HEK293 (cell line): ENCODE measurements around the gene SOS2.

Source experiments
- CTCF ChIA-PET: fragments of 350-600 bp; formaldehyde crosslinking; extraction: SDS; loops from one replicate; lab custom pipeline; 2021; ENCODE audit warnings: antibody characterized with exemption; lab: Yijun Ruan, JAX
- POLR2A ChIA-PET: fragments of 300-600 bp; formaldehyde crosslinking; extraction: SDS; loops from one replicate; lab custom pipeline; 2020; ENCODE audit warnings: antibody characterized with exemption, inconsistent platforms; lab: Yijun Ruan, JAX
- H3K27ac ChIP-seq: fragments of 200-500 bp; sonication (Bioruptor generic); 2 replicates; pipeline ENCODE4 v1.5.1; 2014; ENCODE audit warnings: low read depth, low read length, control low read depth, inconsistent platforms; ENCODE audit errors: extremely low read depth
- H3K36me3 ChIP-seq, 2 experiments: fragments of 200-500 bp in 1 of 2; sonication (Bioruptor generic) in 1 of 2; 1 replicate in 1 of 2; 2 replicates in 1 of 2; pipeline ENCODE4 v1.5.1; 2014 to 2017; ENCODE audit warnings: inconsistent platforms in 2 of 2, low read length in 2 of 2; ENCODE audit not compliant: control insufficient read depth in 2 of 2, insufficient read depth in 1 of 2
- H3K4me1 ChIP-seq: fragments of 200-500 bp; sonication (Bioruptor generic); 2 replicates; pipeline ENCODE4 v1.5.1; 2014; ENCODE audit warnings: mild to moderate bottlenecking, low read length, inconsistent platforms; ENCODE audit not compliant: control insufficient read depth, insufficient read depth
- H3K4me3 ChIP-seq: 2 replicates; pipeline ENCODE4 v1.5.1; 2011; ENCODE audit warnings: low read depth, mild to moderate bottlenecking, control low read depth, low read length, moderate library complexity
- H3K9me3 ChIP-seq: fragments of 200-500 bp; sonication (Bioruptor generic); 2 replicates; pipeline ENCODE4 v1.5.1; 2014; ENCODE audit warnings: low read depth, low read length, inconsistent platforms; ENCODE audit not compliant: control insufficient read depth, insufficient read depth
- BCL11B ChIP-seq: fragments of 450-650 bp; formaldehyde crosslinking; IDR thresholded peaks from 2 replicates; pipeline ENCODE4 v1.5.1; 2016; ENCODE audit warnings: low read depth, missing biosample characterization, missing genetic modification characterization
- MYNN ChIP-seq: fragments of 450-650 bp; formaldehyde crosslinking; IDR thresholded peaks from 2 replicates; pipeline ENCODE4 v1.5.1; 2016; ENCODE audit warnings: missing biosample characterization, missing genetic modification characterization, borderline replicate concordance
- PBX3 ChIP-seq: sonication (generic); formaldehyde crosslinking; IDR thresholded peaks from 2 replicates; pipeline ENCODE4 v1.8.1; 2022; ENCODE audit warnings: mild to moderate bottlenecking, moderate library complexity, missing genetic modification reagents
- REST ChIP-seq: fragments of 450-650 bp; formaldehyde crosslinking; IDR thresholded peaks from 2 replicates; pipeline ENCODE4 v1.5.1; 2016; ENCODE audit warnings: missing biosample characterization, missing genetic modification characterization
- SP7 ChIP-seq: fragments of 450-650 bp; formaldehyde crosslinking; IDR thresholded peaks from 2 replicates; pipeline ENCODE4 v1.5.1; 2016; ENCODE audit warnings: missing biosample characterization, missing genetic modification characterization
- WT1 ChIP-seq: fragments of 450-650 bp; formaldehyde crosslinking; IDR thresholded peaks from 2 replicates; pipeline ENCODE4 v1.5.1; 2016; ENCODE audit warnings: missing biosample characterization, missing genetic modification characterization
- ZBTB26 ChIP-seq: fragments of 450-650 bp; formaldehyde crosslinking; optimal IDR thresholded peaks from 2 replicates; pipeline ENCODE3; 2016; ENCODE audit warnings: missing biosample characterization, mild to moderate bottlenecking, missing genetic modification characterization
- ZBTB7A ChIP-seq: fragments of 450-650 bp; formaldehyde crosslinking; IDR thresholded peaks from 2 replicates; pipeline ENCODE4 v1.5.1; 2016; ENCODE audit warnings: low read depth, missing biosample characterization, missing genetic modification characterization
- ZFP37 ChIP-seq: fragments of 450-650 bp; formaldehyde crosslinking; IDR thresholded peaks from 2 replicates; pipeline ENCODE4 v1.5.1; 2016; ENCODE audit warnings: missing biosample characterization, missing genetic modification characterization
- ZNF16 ChIP-seq: fragments of 450-650 bp; formaldehyde crosslinking; IDR thresholded peaks from 2 replicates; pipeline ENCODE4 v1.5.1; 2016; ENCODE audit warnings: low read depth, missing biosample characterization, missing genetic modification characterization
- ZNF175 ChIP-seq: fragments of 450-650 bp; formaldehyde crosslinking; IDR thresholded peaks from 2 replicates; pipeline ENCODE4 v1.5.1; 2016; ENCODE audit warnings: missing biosample characterization, missing genetic modification characterization
- ZNF19 ChIP-seq: fragments of 450-650 bp; formaldehyde crosslinking; IDR thresholded peaks from 2 replicates; pipeline ENCODE4; 2016; ENCODE audit warnings: missing biosample characterization, missing genetic modification characterization, low read depth
- ZNF362 ChIP-seq: fragments of 450-650 bp; formaldehyde crosslinking; IDR thresholded peaks from 2 replicates; pipeline ENCODE4 v1.5.1; 2016; ENCODE audit warnings: missing biosample characterization, missing genetic modification characterization
- ZNF391 ChIP-seq: fragments of 450-650 bp; formaldehyde crosslinking; IDR thresholded peaks from 2 replicates; pipeline ENCODE4 v1.5.1; 2016; ENCODE audit warnings: low read depth, missing biosample characterization, missing genetic modification characterization, borderline replicate concordance
- ZNF513 ChIP-seq: fragments of 450-650 bp; IDR thresholded peaks from 2 replicates; pipeline ENCODE4 v1.5.1; 2018; ENCODE audit warnings: missing biosample characterization, missing genetic modification characterization
- ZNF544 ChIP-seq: fragments of 450-650 bp; formaldehyde crosslinking; IDR thresholded peaks from 2 replicates; pipeline ENCODE4 v1.5.0; 2017; ENCODE audit warnings: missing biosample characterization, missing genetic modification characterization
- ZNF585B ChIP-seq: fragments of 450-650 bp; formaldehyde crosslinking; IDR thresholded peaks from 2 replicates; pipeline ENCODE4 v1.5.1; 2016; ENCODE audit warnings: missing biosample characterization, missing genetic modification characterization
- ZNF747 ChIP-seq: fragments of 450-650 bp; formaldehyde crosslinking; IDR thresholded peaks from 2 replicates; pipeline ENCODE4 v1.5.1; 2016; ENCODE audit warnings: missing biosample characterization, missing genetic modification characterization
- ZSCAN18 ChIP-seq: fragments of 450-650 bp; formaldehyde crosslinking; IDR thresholded peaks from 2 replicates; pipeline ENCODE4 v1.5.1; 2016; ENCODE audit warnings: missing biosample characterization, missing genetic modification characterization

The SOS2 gene

GRCh38 chr14:50106178-50106577 lies 125.2 kb downstream of the SOS2 start (continued):
- TF ChIP-seq ZNF362 (tag by site-specific recombination) = no peak

- Histone ChIP-seq H3K36me3 (peaks cover 10 to 31% of the 10 kb centered on the region in 2 experiments), H3K9me3 (no peaks in the 10 kb centered on the region), H3K4me1 (no peaks in the 10 kb centered on the region), H3K4me3 (no peak overlapping the region), H3K27ac (no peak overlapping the region)
- CTCF ChIA-PET = interaction anchor here (0.8 to 7.4 kb wide), 6 partner anchors 16 to 250 kb away, joined by 3 to 70 read pairs (median 4); no protein-coding TSS in a partner anchor
- TF ChIP-seq ZNF391 (tag by site-specific recombination) (no peak), ZNF544 (tag by site-specific recombination) (no peak), ZNF175 (no peak), ZNF747 (tag by site-specific recombination) (no peak), WT1 (no peak), ZBTB26 (tag by site-specific recombination) (no peak), MYNN (no peak), ZNF513 (tag by site-specific recombination) (no peak), REST (no peak), PBX3 (CRISPR knock-in tag) (no peak), ZSCAN18 (tag by site-specific recombination) (no peak), ZNF585B (no peak), SP7 (tag by site-specific recombination) (no peak), ZBTB7A (tag by site-specific recombination) (no peak), ZNF16 (tag by site-specific recombination) (no peak), ZNF19 (tag by site-specific recombination) (no peak), BCL11B (no peak), ZFP37 (tag by site-specific recombination) (no peak)
- POLR2A ChIA-PET = interaction anchor here (0.6 kb wide), 1 partner anchor 224 kb away, joined by 3 read pairs; no protein-coding TSS in a partner anchor
Observed at GRCh38 chr14:50103558-50103957, 127.8 kb downstream of the SOS2 start.
